K562 (cell line): ENCODE measurements around the gene AUNIP.

Experiments
- CBFA2T2 ChIP-seq: fragments of 450-650 bp; conservative IDR thresholded peaks from 2 replicates; pipeline ENCODE4 v1.6.1; 2017; ENCODE audit warnings: mild to moderate bottlenecking
- CHCHD3 ChIP-seq: fragments of 250-450 bp; sonication (Bioruptor Pico); IDR thresholded peaks from 2 replicates; pipeline ENCODE4 v2.1.2; 2022; ENCODE audit warnings: mild to moderate bottlenecking
- EP300 ChIP-seq: IDR thresholded peaks from 2 replicates; pipeline ENCODE4 v1.6.1; 2012; ENCODE audit warnings: low read length, improper control_type of control experiment
- FOXK1 ChIP-seq: sonication (generic); formaldehyde crosslinking; IDR thresholded peaks from 2 replicates; pipeline ENCODE4 v1.8.0; 2022; ENCODE audit warnings: missing genetic modification reagents, mild to moderate bottlenecking, borderline replicate concordance
- KLF1 ChIP-seq: fragments of 450-650 bp; IDR thresholded peaks from 2 replicates; pipeline ENCODE4 v1.6.1; 2016; ENCODE audit warnings: missing genetic modification characterization, missing compliant biosample characterization
- SMC3 ChIP-seq: conservative IDR thresholded peaks from 2 replicates; pipeline ENCODE4 v1.6.1; 2011; ENCODE audit warnings: low read depth, low read length, improper control_type of control experiment; ENCODE audit not compliant: insufficient read depth
- STAT5A ChIP-seq: IDR thresholded peaks from 2 replicates; pipeline ENCODE4 v1.6.1; 2012; ENCODE audit warnings: low read length, inconsistent platforms, borderline replicate concordance
- ZFX ChIP-seq: sonication (generic); formaldehyde crosslinking; IDR thresholded peaks from 2 replicates; pipeline ENCODE4 v1.8.0; 2022; ENCODE audit warnings: mild to moderate bottlenecking, missing genetic modification reagents, moderate library complexity
- ZNF586 ChIP-seq: fragments of 450-650 bp; formaldehyde crosslinking; conservative IDR thresholded peaks from 2 replicates; pipeline ENCODE4 v1.4.0; 2020; ENCODE audit warnings: mild to moderate bottlenecking, moderate library complexity
- TF ChIP-seq, protein P1 (sequence below): sonication (generic); formaldehyde crosslinking; IDR thresholded peaks from 2 replicates; pipeline ENCODE4 v1.8.1; 2023; ENCODE audit warnings: mild to moderate bottlenecking, missing genetic modification reagents
- TF ChIP-seq, protein P2 (sequence below): sonication (generic); formaldehyde crosslinking; IDR thresholded peaks from 2 replicates; pipeline ENCODE4 v1.8.0; 2023; ENCODE audit warnings: mild to moderate bottlenecking, missing genetic modification reagents
- TF ChIP-seq, protein P3 (sequence below): fragments of 250-450 bp; sonication (Bioruptor Pico); IDR thresholded peaks from 2 replicates; pipeline ENCODE4 v1.8.0; 2022; ENCODE audit warnings: moderate library complexity, mild to moderate bottlenecking, inconsistent platforms
- TF ChIP-seq, protein P4 (sequence below): sonication (generic); formaldehyde crosslinking; IDR thresholded peaks from 2 replicates; pipeline ENCODE4 v1.8.1; 2022; ENCODE audit warnings: missing genetic modification reagents
- TF ChIP-seq, protein P5 (sequence below): sonication (generic); formaldehyde crosslinking; IDR thresholded peaks from 2 replicates; pipeline ENCODE4 v1.8.0; 2022; ENCODE audit warnings: mild to moderate bottlenecking, low read depth, missing genetic modification reagents

DNA sequence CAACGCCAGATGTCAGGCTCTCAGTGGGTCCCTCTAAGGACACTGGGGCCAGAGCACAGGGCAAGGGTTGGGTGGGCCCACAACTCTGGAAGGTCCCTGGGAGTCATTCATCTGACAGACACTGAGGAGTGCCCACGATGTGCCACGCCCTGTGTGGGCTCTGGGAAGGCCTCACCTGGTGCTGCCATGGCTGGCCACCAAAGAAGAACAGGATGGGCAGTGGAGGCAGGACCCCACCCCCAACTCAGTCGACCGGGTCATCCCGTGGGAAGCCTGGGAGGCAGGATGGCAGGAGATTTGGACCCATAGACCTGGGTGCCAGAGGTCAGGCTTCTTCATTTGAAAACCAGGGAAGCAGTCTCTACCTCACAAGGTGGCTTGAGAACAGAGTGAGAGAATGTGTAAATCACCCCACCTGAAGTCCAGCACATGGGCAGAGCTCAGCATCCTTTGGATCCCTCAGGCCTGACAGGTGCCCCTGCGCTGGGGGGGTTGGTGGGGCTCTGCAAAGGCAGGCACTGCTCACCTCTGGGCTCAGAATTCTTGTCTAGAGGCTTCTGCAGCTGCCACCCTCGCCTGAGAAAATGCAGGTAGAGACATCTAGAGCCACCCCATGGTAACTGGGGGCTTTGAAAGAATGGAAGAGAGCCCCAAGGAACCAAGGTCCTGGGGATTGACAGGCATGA, 60.4 kb downstream of the AUNIP start:
- TF ChIP-seq, protein P1, sequence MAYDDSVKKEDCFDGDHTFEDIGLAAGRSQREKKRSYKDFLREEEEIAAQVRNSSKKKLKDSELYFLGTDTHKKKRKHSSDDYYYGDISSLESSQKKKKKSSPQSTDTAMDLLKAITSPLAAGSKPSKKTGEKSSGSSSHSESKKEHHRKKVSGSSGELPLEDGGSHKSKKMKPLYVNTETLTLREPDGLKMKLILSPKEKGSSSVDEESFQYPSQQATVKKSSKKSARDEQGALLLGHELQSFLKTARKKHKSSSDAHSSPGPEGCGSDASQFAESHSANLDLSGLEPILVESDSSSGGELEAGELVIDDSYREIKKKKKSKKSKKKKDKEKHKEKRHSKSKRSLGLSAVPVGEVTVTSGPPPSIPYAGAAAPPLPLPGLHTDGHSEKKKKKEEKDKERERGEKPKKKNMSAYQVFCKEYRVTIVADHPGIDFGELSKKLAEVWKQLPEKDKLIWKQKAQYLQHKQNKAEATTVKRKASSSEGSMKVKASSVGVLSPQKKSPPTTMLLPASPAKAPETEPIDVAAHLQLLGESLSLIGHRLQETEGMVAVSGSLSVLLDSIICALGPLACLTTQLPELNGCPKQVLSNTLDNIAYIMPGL = no peak
- TF ChIP-seq CHCHD3 = no peak
- TF ChIP-seq, protein P2, sequence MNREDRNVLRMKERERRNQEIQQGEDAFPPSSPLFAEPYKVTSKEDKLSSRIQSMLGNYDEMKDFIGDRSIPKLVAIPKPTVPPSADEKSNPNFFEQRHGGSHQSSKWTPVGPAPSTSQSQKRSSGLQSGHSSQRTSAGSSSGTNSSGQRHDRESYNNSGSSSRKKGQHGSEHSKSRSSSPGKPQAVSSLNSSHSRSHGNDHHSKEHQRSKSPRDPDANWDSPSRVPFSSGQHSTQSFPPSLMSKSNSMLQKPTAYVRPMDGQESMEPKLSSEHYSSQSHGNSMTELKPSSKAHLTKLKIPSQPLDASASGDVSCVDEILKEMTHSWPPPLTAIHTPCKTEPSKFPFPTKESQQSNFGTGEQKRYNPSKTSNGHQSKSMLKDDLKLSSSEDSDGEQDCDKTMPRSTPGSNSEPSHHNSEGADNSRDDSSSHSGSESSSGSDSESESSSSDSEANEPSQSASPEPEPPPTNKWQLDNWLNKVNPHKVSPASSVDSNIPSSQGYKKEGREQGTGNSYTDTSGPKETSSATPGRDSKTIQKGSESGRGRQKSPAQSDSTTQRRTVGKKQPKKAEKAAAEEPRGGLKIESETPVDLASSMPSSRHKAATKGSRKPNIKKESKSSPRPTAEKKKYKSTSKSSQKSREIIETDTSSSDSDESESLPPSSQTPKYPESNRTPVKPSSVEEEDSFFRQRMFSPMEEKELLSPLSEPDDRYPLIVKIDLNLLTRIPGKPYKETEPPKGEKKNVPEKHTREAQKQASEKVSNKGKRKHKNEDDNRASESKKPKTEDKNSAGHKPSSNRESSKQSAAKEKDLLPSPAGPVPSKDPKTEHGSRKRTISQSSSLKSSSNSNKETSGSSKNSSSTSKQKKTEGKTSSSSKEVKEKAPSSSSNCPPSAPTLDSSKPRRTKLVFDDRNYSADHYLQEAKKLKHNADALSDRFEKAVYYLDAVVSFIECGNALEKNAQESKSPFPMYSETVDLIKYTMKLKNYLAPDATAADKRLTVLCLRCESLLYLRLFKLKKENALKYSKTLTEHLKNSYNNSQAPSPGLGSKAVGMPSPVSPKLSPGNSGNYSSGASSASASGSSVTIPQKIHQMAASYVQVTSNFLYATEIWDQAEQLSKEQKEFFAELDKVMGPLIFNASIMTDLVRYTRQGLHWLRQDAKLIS (CRISPR knock-in tag) = no peak
- TF ChIP-seq KLF1 (tag) = no peak
- no peak for TF ChIP-seq SMC3
- TF ChIP-seq ZFX (CRISPR knock-in tag) = no peak
- TF ChIP-seq STAT5A = no peak
- TF ChIP-seq, protein P3, sequence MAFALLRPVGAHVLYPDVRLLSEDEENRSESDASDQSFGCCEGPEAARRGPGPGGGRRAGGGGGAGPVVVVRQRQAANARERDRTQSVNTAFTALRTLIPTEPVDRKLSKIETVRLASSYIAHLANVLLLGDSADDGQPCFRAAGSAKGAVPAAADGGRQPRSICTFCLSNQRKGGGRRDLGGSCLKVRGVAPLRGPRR (CRISPR knock-in tag) = no peak
- no peak for TF ChIP-seq CBFA2T2
- TF ChIP-seq ZNF586 (CRISPR knock-in tag) = no peak
- TF ChIP-seq, protein P4, sequence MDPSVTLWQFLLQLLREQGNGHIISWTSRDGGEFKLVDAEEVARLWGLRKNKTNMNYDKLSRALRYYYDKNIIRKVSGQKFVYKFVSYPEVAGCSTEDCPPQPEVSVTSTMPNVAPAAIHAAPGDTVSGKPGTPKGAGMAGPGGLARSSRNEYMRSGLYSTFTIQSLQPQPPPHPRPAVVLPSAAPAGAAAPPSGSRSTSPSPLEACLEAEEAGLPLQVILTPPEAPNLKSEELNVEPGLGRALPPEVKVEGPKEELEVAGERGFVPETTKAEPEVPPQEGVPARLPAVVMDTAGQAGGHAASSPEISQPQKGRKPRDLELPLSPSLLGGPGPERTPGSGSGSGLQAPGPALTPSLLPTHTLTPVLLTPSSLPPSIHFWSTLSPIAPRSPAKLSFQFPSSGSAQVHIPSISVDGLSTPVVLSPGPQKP (CRISPR knock-in tag) = no peak
- no peak for TF ChIP-seq EP300
- TF ChIP-seq, protein P5, sequence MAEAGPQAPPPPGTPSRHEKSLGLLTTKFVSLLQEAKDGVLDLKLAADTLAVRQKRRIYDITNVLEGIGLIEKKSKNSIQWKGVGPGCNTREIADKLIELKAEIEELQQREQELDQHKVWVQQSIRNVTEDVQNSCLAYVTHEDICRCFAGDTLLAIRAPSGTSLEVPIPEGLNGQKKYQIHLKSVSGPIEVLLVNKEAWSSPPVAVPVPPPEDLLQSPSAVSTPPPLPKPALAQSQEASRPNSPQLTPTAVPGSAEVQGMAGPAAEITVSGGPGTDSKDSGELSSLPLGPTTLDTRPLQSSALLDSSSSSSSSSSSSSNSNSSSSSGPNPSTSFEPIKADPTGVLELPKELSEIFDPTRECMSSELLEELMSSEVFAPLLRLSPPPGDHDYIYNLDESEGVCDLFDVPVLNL (CRISPR knock-in tag) = no peak
- no peak for TF ChIP-seq FOXK1
